Measurements from ENCODE around the gene TMX2.

DNA sequence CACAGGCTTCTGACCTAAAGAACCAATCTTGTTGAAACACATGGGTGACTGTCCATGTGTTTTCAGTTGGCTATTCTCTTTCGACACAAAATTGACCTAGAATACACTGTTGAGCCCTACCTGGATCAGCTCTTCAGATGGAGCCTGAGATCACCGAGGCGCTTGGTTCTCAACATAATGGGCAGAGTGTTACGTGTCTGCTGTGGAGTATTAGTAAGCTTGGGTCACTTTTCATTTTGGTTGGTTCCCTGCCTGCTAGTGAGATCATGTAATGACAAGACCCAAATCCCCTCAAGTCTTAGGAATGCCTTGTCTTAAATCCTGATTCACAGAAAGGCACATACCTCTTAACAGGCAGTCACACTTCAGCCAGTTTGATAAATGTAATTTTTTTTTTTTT is 9.1 kb upstream of the TMX2 start:
- TF ChIP-seq, protein P1, sequence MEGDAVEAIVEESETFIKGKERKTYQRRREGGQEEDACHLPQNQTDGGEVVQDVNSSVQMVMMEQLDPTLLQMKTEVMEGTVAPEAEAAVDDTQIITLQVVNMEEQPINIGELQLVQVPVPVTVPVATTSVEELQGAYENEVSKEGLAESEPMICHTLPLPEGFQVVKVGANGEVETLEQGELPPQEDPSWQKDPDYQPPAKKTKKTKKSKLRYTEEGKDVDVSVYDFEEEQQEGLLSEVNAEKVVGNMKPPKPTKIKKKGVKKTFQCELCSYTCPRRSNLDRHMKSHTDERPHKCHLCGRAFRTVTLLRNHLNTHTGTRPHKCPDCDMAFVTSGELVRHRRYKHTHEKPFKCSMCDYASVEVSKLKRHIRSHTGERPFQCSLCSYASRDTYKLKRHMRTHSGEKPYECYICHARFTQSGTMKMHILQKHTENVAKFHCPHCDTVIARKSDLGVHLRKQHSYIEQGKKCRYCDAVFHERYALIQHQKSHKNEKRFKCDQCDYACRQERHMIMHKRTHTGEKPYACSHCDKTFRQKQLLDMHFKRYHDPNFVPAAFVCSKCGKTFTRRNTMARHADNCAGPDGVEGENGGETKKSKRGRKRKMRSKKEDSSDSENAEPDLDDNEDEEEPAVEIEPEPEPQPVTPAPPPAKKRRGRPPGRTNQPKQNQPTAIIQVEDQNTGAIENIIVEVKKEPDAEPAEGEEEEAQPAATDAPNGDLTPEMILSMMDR (IDR thresholded peaks at IDR 0.05; ENCODE audit: extremely low read depth in 1 of 2, insufficient read depth in 1 of 2, low read depth in 1 of 2, low read length in 2 of 2), result no peak
- no peak for TF ChIP-seq EZH2 (IDR thresholded peaks at IDR 0.05; ENCODE audit: borderline replicate concordance, low read depth, low read length, severe bottlenecking)
- TF ChIP-seq POLR2A (IDR thresholded peaks at IDR 0.05; ENCODE audit: low read depth, low read length), result no peak
- TF ChIP-seq POLR2AphosphoS5 (IDR thresholded peaks at IDR 0.05; ENCODE audit: insufficient read depth, low read depth, low read length), result no peak
- TF ChIP-seq GATA2 (IDR thresholded peaks at IDR 0.05; ENCODE audit: insufficient read depth, insufficient read length, low read depth, low read length), result no peak
